ENCODE data around the gene CAMTA1.

DNA sequence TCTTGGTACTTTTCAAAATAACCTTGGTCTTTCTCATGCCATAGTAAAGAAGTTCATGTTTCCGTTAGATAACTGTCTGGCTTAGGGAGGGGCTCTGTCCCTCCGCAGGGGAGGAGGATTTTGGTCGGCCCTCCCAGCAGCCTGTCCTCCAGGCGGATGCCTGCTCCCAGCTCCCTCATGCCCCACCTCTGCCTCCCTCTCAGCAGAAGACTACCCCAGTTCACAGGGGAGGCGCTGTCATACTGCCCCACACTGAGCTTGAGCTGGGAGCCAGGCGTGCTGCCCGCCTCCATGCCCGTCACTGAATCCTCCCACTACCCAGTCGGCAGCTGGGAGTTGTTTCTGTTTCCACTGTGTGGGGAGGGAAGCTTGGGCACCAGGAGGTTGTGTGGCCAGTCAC lies 127.3 kb downstream of the CAMTA1 start:
- TF ChIP-seq, protein P1, sequence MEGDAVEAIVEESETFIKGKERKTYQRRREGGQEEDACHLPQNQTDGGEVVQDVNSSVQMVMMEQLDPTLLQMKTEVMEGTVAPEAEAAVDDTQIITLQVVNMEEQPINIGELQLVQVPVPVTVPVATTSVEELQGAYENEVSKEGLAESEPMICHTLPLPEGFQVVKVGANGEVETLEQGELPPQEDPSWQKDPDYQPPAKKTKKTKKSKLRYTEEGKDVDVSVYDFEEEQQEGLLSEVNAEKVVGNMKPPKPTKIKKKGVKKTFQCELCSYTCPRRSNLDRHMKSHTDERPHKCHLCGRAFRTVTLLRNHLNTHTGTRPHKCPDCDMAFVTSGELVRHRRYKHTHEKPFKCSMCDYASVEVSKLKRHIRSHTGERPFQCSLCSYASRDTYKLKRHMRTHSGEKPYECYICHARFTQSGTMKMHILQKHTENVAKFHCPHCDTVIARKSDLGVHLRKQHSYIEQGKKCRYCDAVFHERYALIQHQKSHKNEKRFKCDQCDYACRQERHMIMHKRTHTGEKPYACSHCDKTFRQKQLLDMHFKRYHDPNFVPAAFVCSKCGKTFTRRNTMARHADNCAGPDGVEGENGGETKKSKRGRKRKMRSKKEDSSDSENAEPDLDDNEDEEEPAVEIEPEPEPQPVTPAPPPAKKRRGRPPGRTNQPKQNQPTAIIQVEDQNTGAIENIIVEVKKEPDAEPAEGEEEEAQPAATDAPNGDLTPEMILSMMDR (IDR thresholded peaks at IDR 0.05; ENCODE audit: insufficient read depth, low read depth, low read length), result no peak
- TF ChIP-seq EZH2 (IDR thresholded peaks at IDR 0.05; ENCODE audit: insufficient read depth, low read length), result no peak

Measured in astrocyte (in vitro differentiated cells and primary cell).